HCT116 (cell line): ENCODE results near the gene TMPRSS13. TPM values are rescaled to one million over a fixed set of nuclear protein-coding genes. Genes with fewer than 3 reads are reported as not detected.

Experiments
- ATAC-seq: fragments of 200-7000 bp; cut with Tn5 transposase; 2 replicates; pipeline ENCODE4 v1.9.1; 2020; ENCODE audit warnings: mild to moderate bottlenecking, moderate library complexity
- BruUV-seq: library from RNA; stranded (reverse); fragments of 400-500 nt; replicated peaks from 2 replicates; lab custom pipeline; 2021; lab: Mats Ljungman, UMichigan
- CTCF ChIA-PET: fragments of 300-600 bp; sonication (Branson Sonifier 250); formaldehyde crosslinking; loops from one replicate; lab custom pipeline; 2021; ENCODE audit warnings: antibody characterized with exemption; lab: Charles Lee
- POLR2A ChIA-PET: fragments of 300-600, 350-600 bp; sonication (Branson Sonifier 250); formaldehyde crosslinking; loops from one replicate; lab custom pipeline; 2021; ENCODE audit warnings: antibody characterized with exemption; lab: Charles Lee
- RAD21 ChIA-PET, 2 experiments: fragments of 300-600 bp; sonication (Branson Sonifier 250); formaldehyde crosslinking; loops; one replicate each; lab custom pipeline; 2023; ENCODE audit warnings: low total read pairs in 2 of 2; ENCODE audit not compliant: uncharacterized antibody in 2 of 2, unreplicated experiment in 2 of 2, low non-redundant PET in 1 of 2; lab: Charles Lee
- DNase-seq: peaks from one replicate; pipeline ENCODE4 v3.0.0-alpha.2; 2010; ENCODE audit warnings: low read depth, low spot score
- H2AFZ ChIP-seq: fragments of 200-600 bp; shearing (Covaris generic), sonication (generic); 2 replicates; pipeline ENCODE4 v1.6.1; 2017; ENCODE audit warnings: low read depth, mixed run types, mixed read lengths, antibody characterized with exemption, low read length; ENCODE audit not compliant: poor library complexity, severe bottlenecking
- H3K27ac ChIP-seq: 2 replicates; pipeline ENCODE4 v1.5.1; 2012; ENCODE audit warnings: low read depth, low read length
- H3K27me3 ChIP-seq: fragments of 200-600 bp; sonication (generic); 2 replicates; pipeline ENCODE4 v1.6.1; 2016; ENCODE audit warnings: mixed run types, low read length, mixed read lengths; ENCODE audit not compliant: insufficient read depth
- H3K36me3 ChIP-seq, 2 experiments: fragments of 200-500 bp in 1 of 2; fragments of 200-600 bp in 1 of 2; sonication (Bioruptor generic) in 1 of 2; sonication (generic) in 1 of 2; 2 replicates each; pipeline versions ENCODE4 v1.5.1 to v1.6.1; 2014 to 2016; ENCODE audit warnings: low read length in 2 of 2, inconsistent platforms in 1 of 2, mixed read lengths in 1 of 2, mixed run types in 1 of 2; ENCODE audit not compliant: insufficient read depth in 2 of 2, control insufficient read depth in 1 of 2
- H3K4me1 ChIP-seq, 2 experiments: fragments of 200-600 bp in 1 of 2; sonication (generic) in 1 of 2; 2 replicates each; pipeline versions ENCODE4 v1.5.1 to v1.6.1; 2012 to 2017; ENCODE audit warnings: low read length in 2 of 2, inconsistent platforms in 1 of 2, mild to moderate bottlenecking in 1 of 2, mixed read lengths in 1 of 2, mixed run types in 1 of 2, moderate library complexity in 1 of 2; ENCODE audit not compliant: insufficient read depth in 2 of 2, control insufficient read depth in 1 of 2
- H3K4me2 ChIP-seq: fragments of 200-600 bp; sonication (generic); 2 replicates; pipeline ENCODE4 v1.6.1; 2017; ENCODE audit warnings: mixed run types, low read length, mixed read lengths
- H3K4me3 ChIP-seq, 2 experiments: fragments of 200-600 bp in 1 of 2; sonication (generic) in 1 of 2; replicated peaks in 1 of 2; 2 replicates each; pipeline ENCODE4 v1.5.1; 2011 to 2016; ENCODE audit warnings: low read length in 2 of 2, control low read depth in 1 of 2, low read depth in 1 of 2, mild to moderate bottlenecking in 1 of 2, mixed read lengths in 1 of 2, mixed run types in 1 of 2
- H3K79me2 ChIP-seq: fragments of 200-600 bp; sonication (generic); 2 replicates; pipeline ENCODE4 v1.6.1; 2017; ENCODE audit warnings: mild to moderate bottlenecking, mixed run types, low read length, moderate library complexity, mixed read lengths; ENCODE audit not compliant: insufficient read depth
- H3K9ac ChIP-seq: fragments of 200-600 bp; sonication (generic); 2 replicates; pipeline ENCODE4 v1.6.1; 2016; ENCODE audit warnings: low read length, mixed read lengths
- H3K9me2 ChIP-seq: fragments of 200-600 bp; sonication (generic), shearing (Covaris generic); 2 replicates; pipeline ENCODE4 v1.6.1; 2017; ENCODE audit warnings: mixed run types, mild to moderate bottlenecking, moderate library complexity; ENCODE audit not compliant: insufficient read depth
- H3K9me3 ChIP-seq, 2 experiments: fragments of 200-500 bp in 1 of 2; fragments of 200-600 bp in 1 of 2; sonication (Bioruptor generic) in 1 of 2; sonication (generic) in 1 of 2; 2 replicates each; pipeline ENCODE4 v1.6.1; 2014 to 2017; ENCODE audit warnings: low read length in 2 of 2, mixed read lengths in 2 of 2, inconsistent platforms in 1 of 2, low read depth in 1 of 2, mild to moderate bottlenecking in 1 of 2, mixed run types in 1 of 2, moderate library complexity in 1 of 2; ENCODE audit not compliant: control insufficient read depth in 1 of 2, insufficient read depth in 1 of 2
- H4K20me1 ChIP-seq: fragments of 200-600 bp; sonication (generic), shearing (Covaris generic); 2 replicates; pipeline ENCODE4 v1.6.1; 2017; ENCODE audit warnings: mixed run types, mild to moderate bottlenecking, moderate library complexity; ENCODE audit not compliant: insufficient read depth
- CBX3 ChIP-seq: IDR thresholded peaks from 2 replicates; pipeline ENCODE4 v1.6.1; 2012; ENCODE audit warnings: low read depth
- CTCF ChIP-seq, 3 experiments: fragments of 200-600 bp in 1 of 3; sonication (generic) in 1 of 3; IDR thresholded peaks in 2 of 3; conservative IDR thresholded peaks in 1 of 3; 2 replicates each; pipeline ENCODE4 v1.5.1; 2012 to 2017; ENCODE audit warnings: low read depth in 2 of 3, low read length in 2 of 3, antibody characterized with exemption in 1 of 3, borderline replicate concordance in 1 of 3, control low read depth in 1 of 3, mild to moderate bottlenecking in 1 of 3, mixed read lengths in 1 of 3, mixed run types in 1 of 3, moderate library complexity in 1 of 3; ENCODE audit not compliant: insufficient read depth in 1 of 3
- ELF1 ChIP-seq: IDR thresholded peaks from 2 replicates; pipeline ENCODE4 v1.6.1; 2012; ENCODE audit warnings: low read depth, borderline replicate concordance
- EZH2 ChIP-seq: fragments of 200-600 bp; sonication (generic); IDR thresholded peaks from 2 replicates; pipeline ENCODE4 v1.6.1; 2017; ENCODE audit warnings: antibody characterized with exemption, mixed run types
- REST ChIP-seq: IDR thresholded peaks from 2 replicates; pipeline ENCODE4 v1.6.1; 2012; ENCODE audit warnings: low read depth
- SP1 ChIP-seq: IDR thresholded peaks from 2 replicates; pipeline ENCODE4 v1.6.1; 2012; ENCODE audit warnings: low read depth
- TCF7L2 ChIP-seq: IDR thresholded peaks from 2 replicates; pipeline ENCODE4 v1.7.0; 2011; ENCODE audit warnings: borderline replicate concordance, inconsistent platforms; ENCODE audit not compliant: insufficient read depth, insufficient read length; ENCODE audit errors: extremely low read depth
- intact Hi-C: fragments of 100-400 bp; cut with micrococcal nuclease; formaldehyde crosslinking; loops from 2 replicates; pipeline ENCODE4 v1.10.0; 2022
- total RNA-seq: library from RNA; stranded (reverse); gene quantifications from one replicate; pipeline ENCODE4 v1.2.1, GENCODE V29; 2021; ENCODE audit not compliant: unreplicated experiment

TMPRSS13 gene
- total RNA-seq, 1 experiment from 2014 or later: 0.52 TPM

GRCh38 chr11:117924631-117925170 lies 4.5 kb downstream of the TMPRSS13 start (continued):
- TF ChIP-seq EZH2 (no peak), REST (no peak), SP1 (no peak)

- H3K36me3 ChIP-seq: no peaks in the 10 kb centered on the region
- DNase-seq (no peak), ATAC-seq (peak; percentile 74)
- H3K9me2 ChIP-seq: no peaks in the 10 kb centered on the region
- intact Hi-C loops: no loop called here
- ChIA-PET POLR2A (no interaction called here), CTCF (interaction anchor here (1.1 kb wide), 1 partner anchor 130 kb away, joined by 3 read pairs; no protein-coding TSS in a partner anchor), RAD21 (interaction anchor here in 1 of 2 experiments (0.7 kb wide), 1 partner anchor 223 kb away, joined by 3 read pairs; no protein-coding TSS in a partner anchor)
- H3K4me1 ChIP-seq: peaks cover 1 to 2% of the 10 kb centered on the region in 2 experiments; a peak in 2 of 4 replicates
- no peak overlapping the region for H3K4me3 ChIP-seq
- no peak for TF ChIP-seq TCF7L2
- no peak for TF ChIP-seq ELF1
- TF ChIP-seq CTCF (IDR thresholded peaks at IDR 0.05 in 2 of 3, conservative IDR thresholded peaks at IDR 0.05 in 1 of 3; ENCODE audit: borderline replicate concordance in 1 of 3, insufficient read depth in 1 of 3, low read depth in 2 of 3, low read length in 2 of 3): peak in 2 of 3 experiments; percentile 23 to 25; a peak in 4 of 6 replicates
- TF ChIP-seq CBX3: no peak
- H3K79me2 ChIP-seq: no peaks in the 10 kb centered on the region
- no peaks in the 10 kb centered on the region for H4K20me1 ChIP-seq
- H3K27me3 ChIP-seq: no peaks in the 10 kb centered on the region
- H3K27ac ChIP-seq: no peak overlapping the region
- no TSS peak for BruUV-seq
- H3K4me2 ChIP-seq: no peak overlapping the region
- H2AFZ ChIP-seq: no peak overlapping the region
- H3K9ac ChIP-seq: no peak overlapping the region
- H3K9me3 ChIP-seq: no peaks in the 10 kb centered on the region
Measured at GRCh38 chr11:117923773-117924172, 5.4 kb downstream of the TMPRSS13 start.
